Stimulated activated naive CD8-positive, alpha-beta T cell treated with anti-CD3 and anti-CD28 coated beads, Interleukin-15, Interleukin-2, amounts not matched to agents 100 ng/mL and 50 ng/mL, for 24 hours (primary cell): Measurements from ENCODE around the gene SEC61B.
"Not testable (repeated sequence)": the region's sequence is repeated elsewhere in the genome, so short reads cannot be mapped to it uniquely, and the experiment has no call there.

Source experiments
- H3K27ac Mint-ChIP-seq: one replicate; pipeline ENCODE4 v1.8.0; 2021; ENCODE audit warnings: mild to moderate bottlenecking, mixed read lengths
- H3K27me3 Mint-ChIP-seq: one replicate; pipeline ENCODE4 v1.8.0; 2021; ENCODE audit warnings: mixed read lengths
- H3K36me3 Mint-ChIP-seq: one replicate; pipeline ENCODE4 v1.8.0; 2021; ENCODE audit warnings: low read depth, mixed read lengths
- H3K4me1 Mint-ChIP-seq: one replicate; pipeline ENCODE4 v1.8.0; 2021; ENCODE audit warnings: low read depth, mixed read lengths
- H3K4me3 Mint-ChIP-seq: one replicate; pipeline ENCODE4 v1.8.0; 2021; ENCODE audit warnings: mild to moderate bottlenecking, mixed read lengths
- H3K9me3 Mint-ChIP-seq: one replicate; pipeline ENCODE4 v1.8.0; 2021; ENCODE audit warnings: mixed read lengths

SEC61B gene

DNA sequence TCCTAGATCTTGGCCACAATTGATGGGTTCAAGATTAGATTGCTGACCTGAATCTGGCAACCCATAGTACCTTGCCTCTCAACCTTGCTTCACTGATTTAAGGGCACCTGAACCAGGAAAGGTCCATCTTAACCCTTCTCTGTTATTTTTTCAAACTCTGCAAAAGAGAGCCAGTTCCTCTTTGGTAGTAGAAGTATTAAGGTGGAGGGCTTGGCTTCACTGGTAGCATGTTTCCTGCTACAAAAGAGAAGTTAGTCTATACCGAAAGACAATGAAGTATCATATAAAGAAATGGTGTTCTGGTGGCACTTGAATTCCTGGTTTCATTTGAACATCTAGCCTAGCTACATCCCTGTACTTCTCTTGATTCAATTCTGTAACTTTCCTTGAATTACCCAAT is 8.9 kb upstream of the SEC61B start:
- Mint-ChIP-seq H3K27me3 (peaks cover 4% of the 10 kb centered on the region), H3K36me3 (peaks cover 36% of the 10 kb centered on the region), H3K4me3 (no peak overlapping the region), H3K27ac (no peak overlapping the region), H3K4me1 (peaks cover 21% of the 10 kb centered on the region), H3K9me3 (peaks cover 9% of the 10 kb centered on the region)

DNA sequence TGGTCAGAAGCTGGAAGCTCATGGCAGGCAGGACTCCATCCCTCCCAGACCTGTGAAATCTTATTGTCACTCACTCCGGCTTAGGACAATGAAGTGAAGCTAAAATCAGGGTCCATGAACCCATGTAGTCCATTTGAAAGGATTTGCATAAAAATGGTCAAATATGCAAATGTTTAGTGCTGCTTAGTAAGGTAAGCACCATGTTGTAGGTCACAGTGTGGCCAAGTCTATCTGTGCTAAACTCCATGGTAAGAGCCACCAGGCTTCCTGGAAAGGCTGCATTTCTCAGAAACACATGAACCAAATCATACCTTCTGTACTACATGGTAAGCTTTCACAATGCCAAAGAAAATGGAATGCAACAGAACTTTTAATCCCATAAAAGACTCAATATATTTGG is 6.0 kb upstream of the SEC61B start:
- Mint-ChIP-seq H3K27ac (no peak overlapping the region), H3K4me1 (peaks cover 45% of the 10 kb centered on the region), H3K36me3 (peaks cover 53% of the 10 kb centered on the region), H3K27me3 (no peaks in the 10 kb centered on the region), H3K4me3 (no peak overlapping the region), H3K9me3 (no peaks in the 10 kb centered on the region)

DNA sequence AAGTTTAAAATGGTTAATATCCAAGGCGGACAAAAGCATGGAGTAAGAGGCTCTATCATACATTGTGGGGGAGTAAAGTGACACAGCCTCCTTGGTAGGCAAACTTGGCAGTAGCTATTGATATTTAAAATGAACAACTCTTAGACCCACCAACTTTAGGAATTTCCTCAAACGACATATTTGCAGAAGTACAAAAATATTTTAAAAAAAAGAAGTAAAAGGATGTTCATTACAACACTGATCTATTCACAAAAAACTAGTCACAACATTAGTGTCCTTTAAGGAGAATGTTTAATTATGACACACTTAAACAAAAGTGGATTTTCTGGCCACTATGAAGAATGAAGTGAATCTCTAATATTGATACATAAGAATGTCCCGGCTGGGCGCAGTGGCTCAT is 2.1 kb upstream of the SEC61B start:
- no peaks in the 10 kb centered on the region for H3K9me3 Mint-ChIP-seq
- peaks cover 62% of the 10 kb centered on the region for H3K4me1 Mint-ChIP-seq
- no peaks in the 10 kb centered on the region for H3K27me3 Mint-ChIP-seq
- H3K27ac Mint-ChIP-seq = no peak overlapping the region
- H3K36me3 Mint-ChIP-seq = peaks cover 69% of the 10 kb centered on the region
- peak overlapping the region; percentile 78 for H3K4me3 Mint-ChIP-seq

DNA sequence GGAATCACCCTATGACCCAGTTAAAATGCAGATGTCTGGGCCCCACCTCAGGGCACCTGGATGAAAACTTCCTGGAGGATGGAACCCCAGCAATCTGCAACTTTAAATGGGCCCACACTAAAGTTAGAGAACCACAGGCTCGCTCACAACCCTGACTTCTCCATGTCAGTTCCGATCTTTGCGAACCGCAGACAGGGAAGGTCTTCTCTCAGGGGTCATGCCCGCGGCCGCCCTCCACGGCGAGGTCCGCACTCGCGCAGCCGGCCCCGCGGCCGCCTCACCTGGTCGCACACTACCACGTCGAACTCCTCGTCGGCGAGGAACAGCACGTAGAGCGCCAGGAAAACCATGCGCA is 839 bp upstream of the SEC61B start:
- Mint-ChIP-seq H3K4me3 (peak overlapping the region; percentile 94), H3K4me1 (peaks cover 75% of the 10 kb centered on the region), H3K27ac (peak overlapping the region; percentile 86), H3K36me3 (peaks cover 69% of the 10 kb centered on the region), H3K9me3 (no peaks in the 10 kb centered on the region), H3K27me3 (no peaks in the 10 kb centered on the region)

DNA sequence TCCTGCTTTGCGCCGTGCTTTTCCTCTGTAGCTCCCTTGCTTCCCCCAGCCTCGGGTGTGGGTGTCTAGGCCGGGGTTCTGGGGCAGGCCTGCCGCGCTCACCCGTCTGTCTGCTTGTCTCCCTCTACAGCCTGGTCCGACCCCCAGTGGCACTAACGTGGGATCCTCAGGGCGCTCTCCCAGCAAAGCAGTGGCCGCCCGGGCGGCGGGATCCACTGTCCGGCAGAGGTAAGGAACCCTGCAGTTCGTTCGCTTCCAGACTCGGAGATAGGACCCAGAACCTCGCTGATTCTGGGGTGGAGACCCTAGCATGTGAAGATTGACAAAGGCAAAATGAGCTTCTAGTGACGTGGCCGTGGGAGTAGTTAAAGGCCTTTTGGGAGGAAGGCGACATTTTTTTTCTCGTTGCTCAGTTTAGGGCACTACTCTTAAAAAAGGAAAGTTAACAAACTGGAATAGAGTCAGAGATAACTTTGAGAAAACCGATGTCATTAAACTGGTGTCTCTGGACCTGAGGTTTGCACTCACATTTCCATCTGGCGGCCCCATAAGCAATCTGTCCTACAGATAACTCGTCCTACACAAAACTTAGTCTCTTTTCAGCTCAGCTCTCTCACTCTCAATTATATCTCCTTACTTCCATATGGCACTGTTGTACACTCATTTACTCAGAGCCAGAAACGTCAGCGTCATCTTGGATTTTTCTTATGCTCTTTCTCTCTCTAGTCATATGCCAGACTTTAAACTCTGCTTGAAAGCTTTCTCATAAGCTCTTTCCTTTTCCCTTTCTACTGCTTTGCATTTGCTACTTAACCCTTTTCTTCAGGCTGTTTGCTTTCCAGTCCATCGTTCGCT is 561 bp downstream of the SEC61B start:
- Mint-ChIP-seq H3K27ac (peak overlapping the region; percentile 99), H3K4me1 (peaks cover 72% of the 10 kb centered on the region), H3K36me3 (peaks cover 57% of the 10 kb centered on the region), H3K9me3 (no peaks in the 10 kb centered on the region), H3K4me3 (peak overlapping the region; percentile 94), H3K27me3 (no peaks in the 10 kb centered on the region)

DNA sequence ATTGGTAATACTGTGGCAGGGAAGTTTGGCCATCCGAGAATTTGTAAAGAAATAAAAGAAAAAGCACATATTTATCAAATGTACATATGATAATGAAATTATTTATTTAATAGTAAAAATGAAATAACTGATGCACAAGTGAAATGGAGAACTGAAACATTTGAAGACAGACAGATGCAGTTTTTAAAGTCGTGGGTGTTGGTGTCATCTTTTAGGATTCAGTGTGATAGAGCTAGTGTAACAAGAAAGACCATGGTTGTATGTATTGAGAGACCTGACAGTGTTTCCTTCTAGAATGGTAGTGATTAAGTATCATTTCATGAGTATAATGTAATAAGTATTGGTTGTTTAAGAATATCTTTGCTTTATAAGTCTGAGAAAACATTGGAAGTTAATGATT is 2.4 kb downstream of the SEC61B start:
- Mint-ChIP-seq H3K36me3 (peaks cover 60% of the 10 kb centered on the region), H3K9me3 (no peaks in the 10 kb centered on the region), H3K27ac (peak overlapping the region; percentile 45), H3K4me3 (peak overlapping the region; percentile 94), H3K4me1 (peaks cover 57% of the 10 kb centered on the region), H3K27me3 (no peaks in the 10 kb centered on the region)

DNA sequence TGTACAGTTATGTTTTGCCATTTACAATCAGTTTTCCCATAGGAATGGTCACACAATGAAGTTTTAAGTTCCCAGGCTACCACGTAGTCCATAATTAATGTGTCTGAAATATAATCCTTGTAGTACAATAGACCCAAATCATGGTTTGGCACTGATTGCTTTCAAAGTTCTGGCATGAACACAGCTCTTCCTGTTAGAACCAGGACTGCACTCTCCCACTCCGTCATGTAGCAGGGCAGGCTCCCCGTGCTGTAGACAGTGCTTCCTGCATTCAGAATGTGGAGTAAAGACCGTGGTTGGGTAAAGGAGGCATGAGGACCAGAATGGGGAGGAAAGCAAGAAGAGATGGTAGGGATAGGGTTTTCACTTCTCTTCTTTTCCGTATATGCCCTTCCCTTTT is 4.0 kb downstream of the SEC61B start:
- Mint-ChIP-seq H3K4me1 (peaks cover 43% of the 10 kb centered on the region), H3K27me3 (no peaks in the 10 kb centered on the region), H3K4me3 (no peak overlapping the region), H3K9me3 (no peaks in the 10 kb centered on the region), H3K27ac (no peak overlapping the region), H3K36me3 (peaks cover 62% of the 10 kb centered on the region)

DNA sequence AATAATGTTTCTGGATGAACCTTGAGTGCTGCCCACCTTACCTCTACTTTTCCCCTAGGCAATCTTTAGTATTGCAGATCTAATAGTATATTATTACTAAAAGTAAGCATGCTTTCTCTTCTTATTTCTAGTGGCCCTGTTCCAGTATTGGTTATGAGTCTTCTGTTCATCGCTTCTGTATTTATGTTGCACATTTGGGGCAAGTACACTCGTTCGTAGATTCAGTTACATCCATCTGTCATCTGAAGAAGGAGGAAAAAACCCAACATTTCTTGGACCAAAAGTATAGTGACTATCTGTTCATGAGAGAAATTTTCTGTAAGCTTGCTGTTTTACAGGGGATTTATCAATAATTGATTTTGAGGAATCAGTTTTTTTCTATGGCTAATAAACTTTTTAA is 8.1 kb downstream of the SEC61B start:
- H3K4me1 Mint-ChIP-seq = peaks cover 26% of the 10 kb centered on the region
- H3K27ac Mint-ChIP-seq = no peak overlapping the region
- H3K4me3 Mint-ChIP-seq = no peak overlapping the region
- H3K27me3 Mint-ChIP-seq = no peaks in the 10 kb centered on the region
- no peaks in the 10 kb centered on the region for H3K9me3 Mint-ChIP-seq
- peaks cover 68% of the 10 kb centered on the region for H3K36me3 Mint-ChIP-seq

DNA sequence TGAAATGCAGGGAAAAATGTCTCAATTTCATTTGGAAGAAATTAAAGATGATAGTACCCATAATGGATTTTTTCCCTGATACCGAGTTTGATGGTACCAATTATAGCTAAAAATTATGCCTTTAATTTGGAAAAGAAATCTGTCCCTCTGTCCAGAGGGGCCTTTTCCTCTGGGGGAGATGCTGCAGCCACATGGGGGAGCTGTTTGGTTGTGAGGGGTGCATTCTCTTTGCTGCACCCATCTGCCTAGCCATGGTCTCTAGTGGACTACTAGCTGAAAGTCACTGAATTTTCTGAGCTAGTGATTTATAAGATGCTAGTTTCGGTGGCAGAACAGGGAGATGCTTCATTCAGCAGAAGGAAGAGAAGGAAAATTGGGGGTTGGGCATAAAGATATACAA is 9.6 kb downstream of the SEC61B start:
- no peaks in the 10 kb centered on the region for H3K9me3 Mint-ChIP-seq
- no peak overlapping the region for H3K27ac Mint-ChIP-seq
- no peak overlapping the region for H3K4me3 Mint-ChIP-seq
- H3K4me1 Mint-ChIP-seq = peaks cover 25% of the 10 kb centered on the region
- H3K36me3 Mint-ChIP-seq = peaks cover 59% of the 10 kb centered on the region
- no peaks in the 10 kb centered on the region for H3K27me3 Mint-ChIP-seq

DNA sequence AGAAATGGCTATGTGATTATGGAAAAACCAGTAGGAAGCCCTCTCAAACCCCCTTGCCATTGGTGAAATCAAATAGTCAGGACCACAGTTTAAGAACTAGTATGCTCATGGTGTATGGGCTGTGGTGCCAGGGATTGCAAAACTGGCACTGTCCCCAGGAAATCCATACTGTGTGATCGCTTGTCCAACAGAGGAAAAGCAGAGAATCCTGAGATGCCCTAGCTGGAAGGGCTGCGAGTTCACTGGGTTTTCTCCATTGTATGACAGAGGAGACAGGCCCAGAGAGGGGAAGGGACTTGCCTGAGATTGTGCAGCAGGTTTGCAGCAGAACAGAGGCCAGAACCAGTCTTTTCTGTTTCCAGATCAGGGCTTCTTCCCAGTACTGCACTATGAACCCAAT is 12.5 kb downstream of the SEC61B start:
- Mint-ChIP-seq H3K27me3 (no peaks in the 10 kb centered on the region), H3K4me1 (peaks cover 51% of the 10 kb centered on the region), H3K9me3 (peaks cover 4% of the 10 kb centered on the region), H3K27ac (no peak overlapping the region), H3K4me3 (no peak overlapping the region), H3K36me3 (peaks cover 57% of the 10 kb centered on the region)

DNA sequence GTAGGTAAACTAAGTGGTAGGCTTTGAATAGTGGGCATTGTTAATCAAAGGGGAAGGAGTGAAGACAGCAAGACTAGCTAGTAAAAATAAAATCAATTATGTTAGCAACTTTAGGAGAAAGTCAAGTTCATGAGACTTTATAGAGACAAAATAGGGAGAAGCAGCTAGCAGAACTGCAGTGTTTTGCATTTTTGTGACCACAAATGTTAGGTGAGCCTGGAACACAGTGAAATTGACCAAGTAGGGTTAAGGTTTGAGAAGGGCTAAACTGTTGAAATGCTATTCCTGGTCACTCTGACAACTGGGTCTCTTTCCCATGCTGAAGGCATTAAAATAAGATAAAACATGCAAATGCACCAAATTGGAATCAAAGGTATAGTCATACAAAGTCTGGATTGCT is 13.0 kb downstream of the SEC61B start:
- Mint-ChIP-seq H3K4me3 (no peak overlapping the region), H3K4me1 (peaks cover 55% of the 10 kb centered on the region), H3K36me3 (peaks cover 58% of the 10 kb centered on the region), H3K27ac (peak overlapping the region; percentile 33), H3K27me3 (no peaks in the 10 kb centered on the region), H3K9me3 (peaks cover 4% of the 10 kb centered on the region)

DNA sequence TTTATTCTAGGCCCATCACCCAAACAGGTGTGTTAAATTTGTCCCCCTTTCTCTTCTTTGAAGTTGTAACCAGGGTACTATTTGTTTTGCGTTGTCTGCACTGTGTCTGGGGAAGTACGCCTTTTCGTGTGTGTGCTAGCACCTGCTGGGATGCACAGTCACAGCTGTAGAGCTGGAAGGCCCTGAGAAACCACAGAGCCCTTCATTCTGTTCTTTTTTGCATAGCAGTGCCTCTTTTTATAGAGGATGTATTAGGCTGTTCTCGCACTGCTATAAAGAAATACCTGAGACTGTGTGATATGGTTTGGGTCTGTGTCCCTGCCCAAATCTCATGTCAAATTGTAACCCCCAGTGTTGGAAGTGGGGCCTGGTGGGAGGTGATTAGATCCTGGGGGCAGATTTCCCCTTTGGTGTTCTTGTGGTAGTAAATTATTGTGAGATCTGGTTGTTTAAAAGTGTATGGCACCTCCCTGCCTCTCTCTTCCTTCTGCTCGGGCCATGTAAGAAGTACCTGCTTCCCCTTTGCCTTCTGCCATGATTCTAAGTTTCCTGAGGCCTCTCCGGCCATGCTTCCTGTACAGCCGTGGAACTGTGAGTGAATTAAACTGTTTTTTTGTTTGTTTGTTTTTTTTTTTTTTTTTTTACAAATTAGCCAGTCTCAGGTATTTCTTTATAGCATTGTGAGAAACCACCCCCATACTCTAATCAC is 14.0 kb downstream of the SEC61B start:
- Mint-ChIP-seq H3K27ac (peak overlapping the region; percentile 81), H3K36me3 (peaks cover 53% of the 10 kb centered on the region), H3K4me3 (no peak overlapping the region), H3K9me3 (peaks cover 4% of the 10 kb centered on the region), H3K4me1 (peaks cover 60% of the 10 kb centered on the region), H3K27me3 (no peaks in the 10 kb centered on the region)

DNA sequence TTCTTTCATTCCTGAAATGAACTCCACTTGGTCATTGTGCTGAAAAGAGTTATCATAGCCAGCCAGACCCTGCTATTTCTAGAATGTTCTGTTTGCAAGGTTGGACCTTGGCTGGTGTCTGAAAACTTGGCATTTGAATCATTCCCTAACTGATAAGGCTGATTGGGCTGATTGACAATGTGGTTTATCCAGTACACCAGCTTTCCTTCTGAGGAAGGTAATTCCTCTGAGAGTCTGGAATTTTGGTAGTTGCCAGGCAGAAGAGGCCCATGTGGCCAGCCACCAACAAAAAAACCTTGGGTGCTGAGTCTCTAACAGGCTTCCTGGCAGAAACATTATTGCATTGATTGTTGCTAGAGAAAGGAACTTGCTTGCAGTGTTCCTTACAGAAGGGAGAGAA is 15.3 kb downstream of the SEC61B start:
- Mint-ChIP-seq H3K27me3 (no peaks in the 10 kb centered on the region), H3K4me1 (peaks cover 54% of the 10 kb centered on the region), H3K4me3 (no peak overlapping the region), H3K9me3 (peaks cover 4% of the 10 kb centered on the region), H3K27ac (no peak overlapping the region), H3K36me3 (peaks cover 47% of the 10 kb centered on the region)

DNA sequence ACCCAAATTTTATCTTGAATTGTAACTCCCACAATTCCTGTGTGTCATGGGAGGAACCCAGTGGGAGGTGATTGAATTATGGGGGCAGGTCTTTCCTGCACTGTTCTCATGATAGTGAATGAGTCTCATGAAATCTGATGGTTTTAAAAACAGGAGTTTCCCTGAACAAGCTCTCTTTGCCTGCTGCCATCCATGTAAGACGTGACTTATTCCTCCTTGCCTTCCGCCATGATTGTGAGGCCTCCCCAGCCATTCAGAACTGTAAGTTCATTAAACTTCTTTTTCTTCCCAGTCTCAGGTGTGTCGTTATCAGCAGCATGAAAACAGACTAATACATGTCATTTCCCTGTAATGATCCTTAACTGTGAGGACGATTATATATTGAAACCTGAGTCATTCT is 15.8 kb downstream of the SEC61B start:
- Mint-ChIP-seq H3K27ac (peak overlapping the region; percentile 64), H3K36me3 (peaks cover 42% of the 10 kb centered on the region), H3K4me1 (peaks cover 54% of the 10 kb centered on the region)
- H3K9me3 Mint-ChIP-seq, H3K4me3 Mint-ChIP-seq, H3K27me3 Mint-ChIP-seq: not testable (repeated sequence)

DNA sequence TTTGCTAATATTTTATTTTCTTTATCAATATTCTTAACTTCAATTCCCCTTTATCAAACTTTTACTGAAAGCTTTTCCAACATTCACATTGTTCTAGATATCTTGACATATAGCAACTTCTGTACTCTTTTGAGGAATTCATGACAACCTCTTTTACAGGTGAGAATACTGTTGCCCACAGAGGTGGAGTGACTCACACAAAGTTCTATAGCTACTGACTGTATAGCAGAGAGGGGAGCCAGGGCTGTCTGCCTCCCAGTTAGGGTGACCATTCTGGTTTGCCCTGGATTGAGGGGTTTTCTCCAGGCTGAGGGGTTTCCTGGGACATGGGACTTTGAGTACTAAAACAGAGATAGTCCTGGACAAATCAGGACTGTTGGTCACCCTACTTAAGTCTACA is 16.2 kb downstream of the SEC61B start:
- peaks cover 54% of the 10 kb centered on the region for H3K4me1 Mint-ChIP-seq
- no peak overlapping the region for H3K4me3 Mint-ChIP-seq
- H3K36me3 Mint-ChIP-seq = peaks cover 37% of the 10 kb centered on the region
- no peak overlapping the region for H3K27ac Mint-ChIP-seq
- H3K9me3 Mint-ChIP-seq = peaks cover 4% of the 10 kb centered on the region
- no peaks in the 10 kb centered on the region for H3K27me3 Mint-ChIP-seq
